ENCODE data around the gene PI4KA.
A peak's percentile ranks its signal among the peaks of the same experiment; 100 is the strongest.
"Not testable (repeated sequence)": the region's sequence is repeated elsewhere in the genome, so short reads cannot be mapped to it uniquely, and the experiment has no call there.

Gene PI4KA

DNA sequence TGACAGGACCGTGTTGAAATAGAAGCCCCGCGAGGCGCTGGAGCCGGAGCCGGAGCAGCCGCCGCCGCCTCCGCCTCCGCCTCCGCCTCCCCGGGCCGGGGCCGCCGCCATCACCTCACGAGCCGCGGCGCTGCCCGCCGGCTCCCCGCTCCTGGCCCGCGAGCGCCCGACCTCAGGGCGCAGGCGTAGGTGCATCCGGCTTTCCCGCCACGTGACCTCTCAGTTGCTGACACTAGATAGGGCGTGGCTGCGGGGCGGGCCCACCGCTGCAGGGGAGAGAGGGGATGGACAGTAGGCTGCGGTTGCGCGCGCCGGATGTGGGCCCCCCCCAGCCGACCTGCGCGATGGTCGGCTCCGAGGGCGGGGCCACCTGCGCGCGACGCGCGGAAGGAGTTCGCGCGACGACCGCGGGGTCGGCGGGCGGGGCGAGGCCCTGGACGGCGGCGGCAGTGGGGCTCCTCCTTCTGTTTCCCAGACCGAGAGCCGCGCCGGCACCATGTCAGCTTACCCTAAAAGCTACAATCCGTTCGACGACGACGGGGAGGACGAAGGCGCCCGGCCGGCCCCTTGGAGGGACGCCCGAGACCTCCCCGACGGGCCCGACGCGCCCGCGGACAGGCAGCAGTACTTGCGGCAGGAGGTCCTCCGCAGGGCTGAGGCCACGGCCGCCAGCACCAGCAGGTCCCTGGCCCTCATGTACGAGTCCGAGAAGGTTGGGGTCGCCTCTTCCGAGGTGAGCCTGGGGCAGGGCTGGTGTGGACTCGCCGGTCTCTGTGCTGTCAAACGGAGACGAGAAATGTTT, at the start of gene PI4KA, which contains the start of gene SNAP29:
Gene PI4KA, minus strand, starts transcription at position 197 of the 802 bp plus-strand sequence. Its CDS starts 86 bp downstream, at position 111.
Gene SNAP29, plus strand, starts transcription at position 393 of the 802 bp plus-strand sequence. Its CDS starts 104 bp downstream, at position 497.
- peak; percentile 89 to 97 for DNase-seq

DNA sequence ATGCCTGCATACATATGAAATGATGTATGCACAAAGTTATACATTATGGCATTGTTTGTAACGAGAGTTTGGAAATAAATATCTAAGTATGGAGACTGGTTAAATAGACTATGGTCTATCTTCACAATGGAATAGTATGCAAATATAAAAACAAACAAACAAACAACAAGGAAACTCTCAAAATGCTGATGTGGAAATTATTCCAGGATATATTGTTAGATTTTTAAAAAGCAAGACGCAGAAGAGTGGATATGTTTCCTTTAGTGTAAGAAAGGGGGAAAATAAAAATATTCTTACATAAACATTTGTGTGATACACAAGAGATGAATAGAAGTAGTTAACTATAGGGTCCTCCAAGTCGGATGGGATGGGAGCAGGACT, 47.8 kb upstream of the PI4KA start:
- no peak for DNase-seq

GRCh38 chr22:20905415-20906386, 47.1 kb upstream of the PI4KA start:
- no peak for DNase-seq

GRCh38 chr22:20904980-20905355, 46.4 kb upstream of the PI4KA start:
- DNase-seq: no peak

- DNase-seq: no peak
Observed at GRCh38 chr22:20904008-20904979, 45.7 kb upstream of the PI4KA start.

DNA sequence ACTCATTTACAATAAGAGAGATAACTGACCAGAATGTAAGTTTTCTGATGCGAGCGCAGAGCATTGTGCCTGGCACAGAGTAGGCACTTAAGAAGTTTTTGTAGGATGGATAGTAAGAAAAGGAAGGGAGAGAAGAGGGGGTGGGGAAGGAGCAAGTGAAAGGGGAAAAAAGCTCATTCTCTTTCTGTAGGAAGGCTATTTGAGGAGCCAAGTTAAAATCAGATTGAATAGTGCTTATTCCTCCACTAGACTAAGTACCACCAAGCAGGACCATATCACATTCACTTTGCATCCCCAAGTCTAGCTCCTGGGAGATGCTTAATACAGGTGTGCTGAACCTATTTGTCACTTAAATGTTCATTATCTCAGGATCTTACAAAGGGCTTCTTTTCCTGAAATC, 44.5 kb upstream of the PI4KA start:
- no peak for DNase-seq

- DNase-seq: not testable (repeated sequence)
Observed at GRCh38 chr22:20901093-20902033, 42.8 kb upstream of the PI4KA start.

DNA sequence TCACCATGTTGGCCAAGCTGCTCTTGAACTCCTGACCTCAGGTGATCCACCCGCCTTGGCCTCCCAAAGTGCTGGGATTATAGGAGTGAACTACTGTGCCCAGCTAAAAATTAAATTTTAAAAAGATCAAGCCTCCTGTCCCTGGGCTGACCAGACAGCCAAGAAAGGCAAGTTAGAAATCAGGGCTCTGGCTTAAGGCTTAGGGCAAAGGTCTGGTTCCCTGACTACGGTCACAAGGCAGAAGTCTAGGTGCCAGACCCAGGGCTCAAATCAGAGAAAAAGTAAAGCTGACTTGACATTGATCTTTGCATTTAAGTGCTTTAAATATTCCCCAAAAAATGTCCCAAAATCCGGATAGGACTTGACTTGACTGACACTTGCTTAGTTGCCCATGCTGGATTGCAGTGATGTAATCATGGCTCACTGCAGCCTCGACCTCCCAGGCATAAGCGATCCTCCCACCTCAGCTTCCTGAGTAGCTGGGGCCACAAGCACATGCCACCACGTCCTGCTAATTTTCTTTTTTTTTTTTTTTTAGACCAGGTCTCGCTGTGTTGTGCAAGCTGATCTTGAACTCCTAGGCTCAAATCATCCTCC, 41.3 kb upstream of the PI4KA start:
- DNase-seq: no peak

DNA sequence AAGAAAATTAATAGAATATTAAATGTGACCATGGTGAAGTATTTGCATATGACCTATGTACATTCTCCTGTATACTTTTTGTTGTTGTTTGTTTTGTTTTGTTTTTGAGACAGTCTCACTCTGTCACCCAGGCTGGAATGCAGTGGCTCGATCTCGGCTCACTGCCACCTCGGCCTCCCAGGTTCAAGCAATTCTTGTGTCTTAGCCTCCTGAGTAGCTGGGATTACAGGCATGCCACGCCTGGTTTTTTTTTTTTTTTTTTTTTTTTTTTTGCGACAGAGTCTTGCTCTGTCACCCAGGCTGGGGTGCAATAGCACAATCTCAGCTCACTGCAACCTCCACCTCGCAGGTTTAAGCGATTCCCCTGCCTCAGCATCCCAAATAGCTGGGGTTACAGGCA, 39.1 kb upstream of the PI4KA start:
- not testable (repeated sequence) for DNase-seq

GRCh38 chr22:20890975-20891374, 32.4 kb upstream of the PI4KA start:
- no peak for DNase-seq

GRCh38 chr22:20889904-20890540, 31.4 kb upstream of the PI4KA start:
- DNase-seq: no peak

DNA sequence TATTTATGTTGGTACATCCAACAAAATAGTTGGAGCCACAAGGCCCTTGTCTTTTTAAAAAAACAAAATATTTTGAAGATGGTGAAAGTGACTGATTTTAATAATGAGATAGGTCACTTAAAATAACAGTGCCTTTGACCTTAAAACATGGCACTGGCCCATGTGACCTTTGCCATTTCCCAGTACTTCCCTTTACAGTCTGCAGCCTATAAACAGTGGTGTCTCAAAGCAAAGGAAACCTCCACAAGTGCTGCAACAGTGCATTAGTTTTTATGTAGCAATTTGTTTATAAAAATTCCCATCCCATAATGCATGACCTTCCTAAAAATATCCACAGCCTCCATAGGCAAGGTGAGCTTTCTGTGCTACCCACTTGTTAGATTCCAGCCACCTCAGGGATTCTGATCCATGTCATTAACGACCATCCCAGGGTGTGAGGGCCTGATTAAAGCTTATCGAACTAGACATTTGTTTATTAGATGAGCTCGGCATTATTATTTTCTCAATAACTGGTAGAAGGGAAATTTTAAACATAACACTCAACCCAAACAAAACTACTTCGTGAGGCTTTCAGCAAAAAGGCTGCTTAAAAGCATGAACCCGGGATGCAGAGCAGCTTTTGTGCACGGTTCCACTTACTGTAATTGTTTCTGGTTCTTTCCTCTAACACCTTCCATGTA, 30.6 kb upstream of the PI4KA start:
- no peak for DNase-seq

DNA sequence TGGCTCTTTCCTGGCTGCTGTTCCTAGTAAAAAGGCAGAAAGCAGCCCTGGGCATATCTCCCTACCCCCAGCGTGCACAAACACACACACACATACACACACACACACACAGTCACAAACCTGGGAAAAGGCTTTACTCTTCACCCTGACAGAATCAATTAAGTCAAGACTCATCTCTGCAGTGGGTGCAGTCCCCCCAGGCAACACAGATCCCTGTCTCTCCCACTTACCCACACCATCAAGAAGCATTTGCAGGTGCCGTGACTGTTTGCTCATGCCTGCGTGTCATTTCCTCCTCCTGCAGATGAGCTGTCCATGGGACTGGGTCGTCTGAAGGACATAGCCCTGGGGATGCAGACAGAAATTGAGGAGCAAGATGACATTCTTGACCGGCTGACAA, 28.8 kb upstream of the PI4KA start:
- no peak for DNase-seq

GRCh38 chr22:20885557-20886323, 27.1 kb upstream of the PI4KA start:
- peak; percentile 70 to 81 for DNase-seq

- no peak for DNase-seq
Observed at GRCh38 chr22:20885017-20885556, 26.5 kb upstream of the PI4KA start.

DNA sequence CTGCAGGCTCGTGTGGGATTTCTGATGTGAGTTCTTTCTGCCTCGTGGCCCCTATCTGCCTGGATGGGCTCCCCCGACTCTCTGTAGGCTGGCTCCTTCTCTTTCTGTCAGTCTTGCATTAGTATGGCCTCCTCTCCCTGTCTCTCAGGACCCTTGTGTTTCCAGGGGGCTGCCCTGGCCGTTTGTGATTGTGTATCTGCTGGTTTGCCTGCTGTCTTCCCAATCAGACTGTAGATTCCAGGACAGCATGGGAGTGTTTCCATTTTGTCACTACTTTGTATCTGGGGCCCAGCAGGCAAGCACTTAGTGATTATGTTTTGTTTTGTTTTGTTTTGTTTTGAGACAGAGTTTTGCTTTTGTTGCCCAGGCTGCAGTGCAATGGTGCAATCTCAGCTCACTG, 25.8 kb upstream of the PI4KA start:
- no peak for DNase-seq

DNA sequence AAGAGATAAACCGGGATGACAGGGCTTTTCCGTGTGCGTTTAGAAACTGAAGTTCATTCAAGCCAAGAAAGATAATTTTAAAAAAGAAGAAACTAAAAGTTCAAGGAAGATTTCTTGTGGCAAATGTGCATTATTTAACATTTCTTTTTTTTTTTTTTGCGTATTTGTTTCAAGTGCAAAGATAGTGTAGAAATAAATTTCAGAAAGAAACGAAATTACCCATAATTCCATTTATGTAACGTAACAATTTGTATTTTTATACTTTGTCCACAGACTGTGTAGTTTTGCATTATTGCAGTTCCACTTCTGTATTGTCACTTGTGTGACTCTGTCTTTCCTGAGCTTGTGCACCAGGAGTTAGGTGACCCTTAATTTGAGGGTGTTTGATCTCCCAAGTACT, 24.2 kb upstream of the PI4KA start:
- DNase-seq: no peak
